Left renal cortex interstitium (tissue), 4 donors: ENCODE measurements around the gene PLEKHA8. TPM values are rescaled to one million over a fixed set of nuclear protein-coding genes. Genes with fewer than 3 reads are reported as not detected.

Experiments
- DNase-seq, 4 donors: peaks; one replicate each; pipeline ENCODE4 v3.0.0-alpha.2; 2013; ENCODE audit warnings: low read depth in 4 of 4, low spot score in 2 of 4, missing footprints in 1 of 4
- polyA plus RNA-seq, 4 donors: library from polyadenylated mRNA; unstranded; fragments of 120-200 nt; gene quantifications; one replicate each; pipeline ENCODE4 v1.2.1, GENCODE V29; 2013; ENCODE audit not compliant: insufficient read length in 4 of 4

Gene PLEKHA8
- polyA plus RNA-seq, 4 donors: 15.1 to 20.5 (median 17.7) TPM

- no peak for DNase-seq
Observed at GRCh38 chr7:30022991-30023390, 5.2 kb upstream of the PLEKHA8 start.

GRCh38 chr7:30023524-30023923 is 4.7 kb upstream of the PLEKHA8 start:
- no peak for DNase-seq

GRCh38 chr7:30026229-30027064 is 1.8 kb upstream of the PLEKHA8 start, which contains the start of gene FKBP14:
FKBP14 (minus strand) TSS chr7:30026702; CDS start chr7:30026508, 194 bp downstream.
- peak; percentile 96 to 98 (median 98) for DNase-seq

- DNase-seq: no peak
Observed at GRCh38 chr7:30027065-30027456, 1.2 kb upstream of the PLEKHA8 start.

DNA sequence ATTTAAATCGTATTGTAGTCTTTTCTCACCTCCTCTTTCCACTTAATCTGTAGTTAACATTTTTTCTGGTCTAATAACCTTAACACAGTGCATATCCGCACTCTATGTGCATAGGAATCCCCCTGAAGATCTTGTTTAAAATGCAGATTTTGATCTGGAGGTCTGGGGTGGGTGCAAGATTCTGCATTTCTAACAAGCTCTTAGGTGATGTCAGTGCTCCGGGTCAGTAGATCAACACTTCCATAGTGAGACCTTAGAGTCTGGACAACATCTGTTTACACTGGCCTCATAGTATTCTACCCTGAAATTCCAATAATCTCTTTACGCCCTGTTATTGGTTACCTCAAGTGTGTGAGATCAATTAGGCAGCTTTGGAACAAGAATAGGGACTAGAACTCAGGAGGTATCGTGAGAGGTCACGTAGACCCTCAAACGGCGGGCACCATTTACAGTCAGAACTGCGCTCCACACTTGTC is 434 bp upstream of the PLEKHA8 start:
- DNase-seq: peak in 1 of 4 donors; percentile 52

DNA sequence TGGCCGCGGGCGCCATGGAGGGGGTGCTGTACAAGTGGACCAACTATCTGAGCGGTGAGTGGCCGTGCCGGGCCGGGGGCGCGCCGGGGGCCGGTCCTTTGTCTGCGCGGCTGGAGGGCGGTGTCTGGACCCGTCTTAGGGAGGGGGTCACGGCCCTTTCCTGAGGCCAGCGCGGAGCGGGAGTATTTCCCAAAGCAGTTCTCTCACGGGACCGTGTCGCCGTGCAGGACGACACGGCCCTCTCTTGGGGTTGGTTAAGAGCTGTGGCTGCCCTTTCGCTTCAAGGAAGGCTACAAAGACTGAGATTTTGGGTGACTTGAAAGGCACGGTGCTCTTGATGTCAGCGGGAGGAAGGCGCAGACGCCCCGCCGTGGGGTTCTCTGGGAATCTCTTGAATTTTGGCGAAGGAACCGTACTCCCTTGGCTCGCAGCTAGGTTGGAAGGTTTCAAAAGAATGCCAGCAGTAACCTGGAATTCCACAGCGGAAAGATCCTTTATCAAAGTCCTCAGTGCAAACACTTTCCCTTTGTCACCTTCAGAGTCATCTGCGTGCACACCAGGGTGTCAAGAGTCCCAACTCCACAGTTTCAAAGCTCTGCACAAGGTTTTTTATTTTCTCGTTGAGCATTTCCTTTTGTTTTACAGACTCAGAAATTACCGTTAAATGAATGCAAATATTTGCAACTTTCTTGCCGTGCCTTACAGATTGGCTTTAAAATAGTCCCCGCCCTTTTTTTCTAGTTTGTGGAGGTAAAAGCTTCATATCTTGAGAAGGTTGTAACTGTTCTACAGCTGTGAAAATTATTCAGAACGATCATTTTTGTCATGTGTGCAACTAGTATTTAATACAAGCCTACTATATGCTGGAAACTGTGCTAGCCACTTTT is 780 bp downstream of the PLEKHA8 start:
- peak in 2 of 4 donors; percentile 37 to 70 for DNase-seq

DNA sequence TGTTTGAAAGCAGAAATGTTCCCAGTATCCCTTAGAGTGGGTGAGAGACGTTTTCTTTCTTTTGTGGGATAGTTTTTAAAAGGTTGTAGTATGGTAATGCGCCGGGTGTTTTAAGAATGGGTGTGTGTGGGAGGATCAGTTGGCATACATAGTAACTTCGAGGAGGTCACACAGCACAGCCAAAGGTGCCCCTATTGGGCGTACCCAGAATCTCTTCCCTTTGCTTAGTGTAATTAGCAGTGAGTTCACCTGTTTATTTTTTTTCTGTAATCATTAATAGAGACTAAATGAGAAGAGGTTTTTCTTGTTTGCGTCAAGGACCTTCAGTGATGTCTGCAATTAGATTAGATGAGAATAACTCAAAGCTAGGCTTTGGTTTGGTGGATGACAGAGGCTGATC is 1.5 kb downstream of the PLEKHA8 start:
- no peak for DNase-seq

DNA sequence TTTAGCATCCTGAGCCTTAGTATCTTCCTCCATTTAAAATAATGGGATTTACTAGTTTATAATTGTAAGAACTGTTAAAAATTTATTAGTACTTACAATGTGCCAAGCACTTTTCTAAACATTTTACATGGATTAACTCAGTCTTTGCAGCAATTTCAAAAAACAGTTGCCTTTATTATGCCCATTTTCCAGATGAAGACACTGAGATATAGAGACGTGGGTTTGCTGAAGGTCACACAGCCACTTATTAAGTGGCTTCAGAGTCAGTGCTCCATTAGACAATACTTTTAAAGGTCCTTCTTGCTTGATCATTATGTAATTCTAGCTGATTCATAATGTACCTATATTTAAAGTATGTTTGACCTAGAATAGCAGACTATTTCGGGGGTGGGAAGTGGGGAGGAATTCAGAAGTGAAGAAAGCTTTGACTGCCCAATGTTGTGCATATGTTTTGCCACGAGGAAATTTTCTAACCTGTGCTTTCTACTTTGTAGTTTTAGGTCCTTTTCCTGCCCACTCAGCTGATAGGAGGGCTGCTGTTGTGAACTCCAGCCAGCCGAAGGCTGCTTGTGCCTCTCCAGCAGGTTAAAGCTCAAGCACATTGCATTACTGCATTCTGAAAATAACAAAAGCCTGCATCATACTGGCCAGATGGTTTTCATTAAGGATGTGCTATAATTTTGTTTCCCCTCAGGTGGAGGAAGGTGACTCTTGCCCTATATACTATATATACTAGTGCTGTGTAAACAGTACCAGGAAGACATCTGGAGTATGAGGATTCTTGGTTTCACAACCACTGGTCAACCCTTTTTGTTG is 4.3 kb downstream of the PLEKHA8 start:
- no peak for DNase-seq

- no peak for DNase-seq
Observed at GRCh38 chr7:30034501-30034900, 6.3 kb downstream of the PLEKHA8 start.

DNA sequence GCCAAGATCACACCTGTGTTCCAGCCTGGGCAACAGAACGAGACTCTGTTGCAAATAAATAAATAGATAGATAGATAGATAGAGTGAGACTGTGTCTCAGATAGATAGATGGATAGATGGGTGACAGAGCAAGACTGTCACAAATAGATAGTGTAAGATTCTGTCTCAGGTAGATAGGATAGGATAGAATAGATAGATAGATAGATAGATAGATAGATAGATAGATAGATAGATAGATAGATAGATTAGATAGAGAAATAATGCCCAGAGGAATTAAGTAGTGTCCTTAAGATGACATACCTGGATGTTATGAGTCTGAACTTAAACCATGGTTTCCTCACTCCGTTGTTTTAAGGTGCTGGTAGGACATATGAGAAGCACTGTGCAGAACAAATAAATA is 8.0 kb downstream of the PLEKHA8 start:
- no peak for DNase-seq

- no peak for DNase-seq
Observed at GRCh38 chr7:30038196-30038980, 10.2 kb downstream of the PLEKHA8 start.

- no peak for DNase-seq
Observed at GRCh38 chr7:30040938-30041337, 12.7 kb downstream of the PLEKHA8 start.

DNA sequence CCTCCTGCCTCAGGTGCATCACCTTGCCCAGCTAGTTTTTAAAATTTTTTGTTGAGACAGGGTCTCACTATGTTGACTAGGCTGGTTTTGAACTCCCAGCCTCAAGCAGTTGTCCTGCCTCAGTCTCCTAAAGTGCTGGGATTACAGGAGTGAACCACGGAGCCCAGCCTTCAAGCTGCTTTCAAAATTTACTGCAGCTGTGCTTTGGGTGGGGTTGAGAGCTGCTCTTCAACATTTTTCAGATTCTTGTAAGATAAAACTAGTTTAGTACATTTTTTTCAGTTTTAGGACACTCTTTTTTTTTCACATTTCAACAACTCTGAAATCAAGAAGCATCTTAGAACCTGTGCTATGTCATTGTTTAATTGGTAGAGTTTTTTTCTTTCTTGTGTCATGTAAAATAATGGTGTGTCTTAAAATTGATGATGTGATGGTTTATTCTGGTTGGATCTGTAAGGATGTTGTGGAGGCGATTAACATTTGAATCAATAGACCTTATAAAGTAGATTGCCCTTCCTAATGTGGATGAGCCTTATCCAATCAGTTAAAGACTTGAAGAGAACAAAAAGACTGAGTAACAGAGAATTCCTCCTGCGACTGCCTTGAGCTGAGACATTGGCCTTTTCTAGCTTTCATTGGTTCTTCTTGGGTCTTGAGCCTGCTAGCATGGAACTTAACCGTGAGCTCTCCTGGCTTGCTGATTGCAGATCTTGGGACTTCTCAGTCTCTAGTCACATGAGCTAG is 13.5 kb downstream of the PLEKHA8 start:
- DNase-seq: no peak

- no peak for DNase-seq
Observed at GRCh38 chr7:30046127-30046770, 18.0 kb downstream of the PLEKHA8 start.

- DNase-seq: no peak
Observed at GRCh38 chr7:30047124-30047523, 18.9 kb downstream of the PLEKHA8 start.

- DNase-seq: no peak
Observed at GRCh38 chr7:30048582-30048981, 20.4 kb downstream of the PLEKHA8 start.

DNA sequence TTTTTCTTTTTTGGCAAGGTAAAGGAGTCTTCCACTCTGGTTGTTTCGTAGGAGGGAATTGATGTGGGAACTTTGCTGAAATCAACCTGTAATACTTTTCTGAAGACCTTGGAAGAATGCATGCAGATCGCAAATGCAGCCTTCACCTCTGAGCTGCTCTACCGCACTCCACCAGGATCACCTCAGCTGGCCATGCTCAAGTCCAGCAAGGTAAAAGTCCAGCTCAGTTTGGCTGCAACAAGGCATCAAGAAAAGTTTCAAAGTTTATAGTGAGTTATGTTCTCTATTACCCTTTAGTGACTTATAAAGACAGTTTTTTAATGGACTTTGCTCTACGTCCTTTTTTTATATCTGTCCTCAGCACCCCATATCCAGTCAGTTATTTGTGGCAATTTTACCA is 21.0 kb downstream of the PLEKHA8 start:
- no peak for DNase-seq

- no peak for DNase-seq
Observed at GRCh38 chr7:30053068-30053467, 24.9 kb downstream of the PLEKHA8 start.

- no peak for DNase-seq
Observed at GRCh38 chr7:30057741-30058140, 29.5 kb downstream of the PLEKHA8 start.
